ENCODE measurements around the gene DNAJB9.

Gene DNAJB9

DNA sequence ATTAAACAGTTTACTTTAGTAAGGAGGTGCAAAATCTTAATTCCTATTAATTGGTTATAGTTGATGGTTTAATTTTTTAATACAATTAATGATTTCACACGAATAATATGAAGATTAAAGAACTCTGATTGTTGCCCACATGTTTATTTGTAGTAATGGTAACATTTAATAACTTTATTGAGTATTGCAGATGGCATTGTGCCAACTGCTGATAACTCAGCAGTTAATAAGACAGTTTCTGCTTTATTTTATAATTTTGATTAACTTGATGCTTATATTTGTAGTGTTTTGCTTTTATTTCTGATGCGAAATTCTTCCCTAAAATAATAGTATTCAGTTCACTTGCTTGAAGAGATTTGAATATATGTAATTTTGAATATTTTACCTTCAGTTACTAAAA, 2.8 kb downstream of the DNAJB9 start:
- TF ChIP-seq, protein P1, sequence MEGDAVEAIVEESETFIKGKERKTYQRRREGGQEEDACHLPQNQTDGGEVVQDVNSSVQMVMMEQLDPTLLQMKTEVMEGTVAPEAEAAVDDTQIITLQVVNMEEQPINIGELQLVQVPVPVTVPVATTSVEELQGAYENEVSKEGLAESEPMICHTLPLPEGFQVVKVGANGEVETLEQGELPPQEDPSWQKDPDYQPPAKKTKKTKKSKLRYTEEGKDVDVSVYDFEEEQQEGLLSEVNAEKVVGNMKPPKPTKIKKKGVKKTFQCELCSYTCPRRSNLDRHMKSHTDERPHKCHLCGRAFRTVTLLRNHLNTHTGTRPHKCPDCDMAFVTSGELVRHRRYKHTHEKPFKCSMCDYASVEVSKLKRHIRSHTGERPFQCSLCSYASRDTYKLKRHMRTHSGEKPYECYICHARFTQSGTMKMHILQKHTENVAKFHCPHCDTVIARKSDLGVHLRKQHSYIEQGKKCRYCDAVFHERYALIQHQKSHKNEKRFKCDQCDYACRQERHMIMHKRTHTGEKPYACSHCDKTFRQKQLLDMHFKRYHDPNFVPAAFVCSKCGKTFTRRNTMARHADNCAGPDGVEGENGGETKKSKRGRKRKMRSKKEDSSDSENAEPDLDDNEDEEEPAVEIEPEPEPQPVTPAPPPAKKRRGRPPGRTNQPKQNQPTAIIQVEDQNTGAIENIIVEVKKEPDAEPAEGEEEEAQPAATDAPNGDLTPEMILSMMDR (IDR thresholded peaks at IDR 0.05; ENCODE audit: low read depth, low read length): no peak
- TF ChIP-seq MYC (IDR thresholded peaks at IDR 0.05; ENCODE audit: low read depth, low read length) (no peak), POLR2A (IDR thresholded peaks at IDR 0.05; ENCODE audit: extremely low read depth, insufficient read length) (no peak)
- TF ChIP-seq, protein P2, sequence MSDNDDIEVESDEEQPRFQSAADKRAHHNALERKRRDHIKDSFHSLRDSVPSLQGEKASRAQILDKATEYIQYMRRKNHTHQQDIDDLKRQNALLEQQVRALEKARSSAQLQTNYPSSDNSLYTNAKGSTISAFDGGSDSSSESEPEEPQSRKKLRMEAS (IDR thresholded peaks at IDR 0.05; ENCODE audit: low read depth, low read length): no peak
- no peak for DNase-seq (ENCODE audit: low read depth)
- no peak overlapping the region for H3K4me3 ChIP-seq (ENCODE audit: low read depth, low read length)

DNA sequence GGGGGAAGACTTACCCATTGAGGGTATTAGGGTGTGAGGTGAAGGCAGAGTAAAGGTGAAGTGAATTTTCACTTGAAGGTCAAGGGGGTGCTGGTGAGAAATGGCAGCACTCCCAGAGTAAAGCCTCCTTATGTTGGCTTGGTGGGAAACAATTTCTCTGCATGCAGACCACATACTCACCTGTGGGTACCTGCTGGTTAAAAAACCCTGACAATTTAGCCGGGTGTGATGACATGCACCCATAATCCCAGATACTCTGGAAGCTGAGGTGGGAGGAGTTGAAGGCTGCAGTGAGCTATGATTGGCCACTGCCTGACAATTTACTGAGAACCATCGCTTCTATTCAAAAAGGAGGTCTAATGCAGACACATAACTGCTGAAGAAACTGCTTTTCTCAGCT, 5.5 kb downstream of the DNAJB9 start:
- TF ChIP-seq MYC (IDR thresholded peaks at IDR 0.05; ENCODE audit: low read depth, low read length): no peak
- no peak for TF ChIP-seq POLR2A (IDR thresholded peaks at IDR 0.05; ENCODE audit: extremely low read depth, insufficient read length)
- TF ChIP-seq, protein P1 (IDR thresholded peaks at IDR 0.05; ENCODE audit: low read depth, low read length): no peak
- TF ChIP-seq, protein P2 (IDR thresholded peaks at IDR 0.05; ENCODE audit: low read depth, low read length): no peak
- no peak for DNase-seq (ENCODE audit: low read depth)
- H3K4me3 ChIP-seq (ENCODE audit: low read depth, low read length): no peak overlapping the region

DNA sequence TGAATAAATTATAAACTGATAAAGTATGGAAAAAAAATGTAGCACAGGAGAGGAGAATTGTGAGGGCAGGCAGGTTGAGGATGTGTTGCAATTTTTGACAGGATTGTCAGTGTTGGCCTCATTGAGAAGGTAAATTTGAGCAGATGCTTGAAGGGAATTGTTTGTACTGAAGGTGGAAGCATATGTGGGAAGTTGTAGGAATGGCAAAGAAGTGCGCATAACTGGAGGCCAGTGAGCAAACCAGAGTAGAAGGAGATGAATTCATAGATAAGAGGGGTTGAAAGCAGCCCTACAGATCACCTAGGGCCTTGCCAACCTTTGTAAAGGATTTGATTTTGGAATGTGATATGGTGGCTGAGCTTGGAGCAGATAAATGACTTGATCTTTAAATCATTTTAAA, 6.4 kb downstream of the DNAJB9 start:
- TF ChIP-seq, protein P1 (IDR thresholded peaks at IDR 0.05; ENCODE audit: low read depth, low read length): no peak
- TF ChIP-seq POLR2A (IDR thresholded peaks at IDR 0.05; ENCODE audit: extremely low read depth, insufficient read length): no peak
- TF ChIP-seq, protein P2 (IDR thresholded peaks at IDR 0.05; ENCODE audit: low read depth, low read length): no peak
- TF ChIP-seq MYC (IDR thresholded peaks at IDR 0.05; ENCODE audit: low read depth, low read length): no peak
- H3K4me3 ChIP-seq (ENCODE audit: low read depth, low read length): no peak overlapping the region
- DNase-seq (ENCODE audit: low read depth): no peak

DNA sequence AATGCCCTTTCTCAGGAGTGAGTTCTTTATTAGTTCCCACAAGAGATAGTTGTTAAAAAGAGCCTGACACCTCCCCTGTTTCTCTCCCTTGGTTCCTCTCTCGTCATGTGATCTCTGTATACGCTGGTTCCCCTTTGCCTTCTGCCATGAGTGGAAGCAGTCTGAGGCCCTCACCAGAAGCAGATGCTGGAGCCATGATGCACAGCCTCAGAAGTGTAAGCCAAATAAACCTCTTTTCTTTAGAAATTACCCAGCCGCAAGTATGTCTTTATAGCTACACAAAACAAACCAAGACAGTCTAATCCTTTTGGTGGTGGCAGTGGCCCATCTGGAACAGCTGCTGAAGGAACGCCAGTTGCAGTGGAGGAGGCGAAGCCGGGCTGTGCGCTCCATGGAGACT, 9.3 kb downstream of the DNAJB9 start:
- H3K4me3 ChIP-seq (ENCODE audit: low read depth, low read length): no peak overlapping the region
- no peak for DNase-seq (ENCODE audit: low read depth)
- TF ChIP-seq POLR2A (IDR thresholded peaks at IDR 0.05; ENCODE audit: extremely low read depth, insufficient read length): no peak
- TF ChIP-seq, protein P1 (IDR thresholded peaks at IDR 0.05; ENCODE audit: low read depth, low read length): no peak
- TF ChIP-seq MYC (IDR thresholded peaks at IDR 0.05; ENCODE audit: low read depth, low read length): no peak
- TF ChIP-seq, protein P2 (IDR thresholded peaks at IDR 0.05; ENCODE audit: low read depth, low read length): no peak

DNA sequence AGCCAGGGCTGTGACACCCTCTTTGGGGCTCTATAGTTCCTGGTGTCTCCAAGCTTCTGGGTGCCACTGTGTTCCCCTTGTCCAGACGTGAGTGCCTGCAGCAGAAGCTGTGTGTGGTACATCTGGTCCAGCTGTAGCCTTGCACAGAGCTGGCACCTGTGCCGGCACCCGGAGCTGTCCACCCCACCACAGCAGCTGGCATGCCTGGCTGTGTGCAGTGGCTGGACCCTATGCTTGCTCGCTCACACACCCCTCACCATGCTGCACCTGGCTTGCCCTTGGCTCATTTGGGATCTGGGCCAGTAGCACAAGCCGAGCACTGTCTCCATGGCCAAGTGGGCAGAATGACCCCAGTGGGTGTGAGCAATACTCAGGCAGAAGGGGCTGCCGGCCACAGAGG, 10.6 kb downstream of the DNAJB9 start:
- H3K4me3 ChIP-seq (ENCODE audit: low read depth, low read length): no peak overlapping the region
- TF ChIP-seq MYC (IDR thresholded peaks at IDR 0.05; ENCODE audit: low read depth, low read length): no peak
- no peak for TF ChIP-seq POLR2A (IDR thresholded peaks at IDR 0.05; ENCODE audit: extremely low read depth, insufficient read length)
- TF ChIP-seq, protein P1 (IDR thresholded peaks at IDR 0.05; ENCODE audit: low read depth, low read length): no peak
- TF ChIP-seq, protein P2 (IDR thresholded peaks at IDR 0.05; ENCODE audit: low read depth, low read length): no peak
- DNase-seq (ENCODE audit: low read depth): no peak

Measured in NB4 (cell line).